ENCODE results near the gene OLFM1.

The OLFM1 gene

DNA sequence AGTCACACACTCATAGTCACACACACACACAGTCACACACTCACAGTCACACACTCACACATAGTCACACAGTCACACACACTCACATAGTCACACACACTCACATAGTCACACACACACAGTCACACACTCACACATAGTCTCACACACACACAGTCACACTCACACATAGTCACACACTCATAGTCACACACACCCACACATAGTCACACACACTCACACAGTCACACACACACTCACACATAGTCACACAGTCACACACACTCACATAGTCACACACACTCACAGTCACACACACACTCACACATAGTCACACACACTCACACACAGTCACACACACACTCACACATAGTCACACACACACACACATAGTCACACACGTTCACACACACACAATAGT is 4.1 kb downstream of the OLFM1 start:
- DNase-seq, result no peak

DNA sequence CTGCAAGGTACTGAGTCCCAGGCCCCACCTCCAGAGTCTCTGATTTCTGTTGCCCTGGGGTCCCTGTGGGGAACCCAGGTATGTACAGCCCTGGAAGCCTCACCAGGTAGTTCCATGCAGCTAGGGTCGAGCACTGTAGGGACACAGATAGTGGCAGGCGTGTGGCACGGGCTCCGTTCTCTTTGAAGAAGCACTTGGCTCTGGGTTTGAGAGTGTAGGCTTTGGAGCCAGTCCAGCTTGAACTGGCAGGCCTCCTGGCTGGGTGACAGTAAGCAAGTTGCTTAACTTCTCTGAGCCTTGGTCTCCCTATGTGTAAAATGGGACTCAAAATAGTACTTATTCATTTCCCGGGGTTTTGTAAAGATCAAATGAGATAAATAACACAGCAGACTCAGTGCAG is 5.6 kb downstream of the OLFM1 start:
- no peak for DNase-seq

- DNase-seq, result no peak
These were observed 6.6 kb downstream of the OLFM1 start for GRCh38 chr9:135093911-135094584.

DNA sequence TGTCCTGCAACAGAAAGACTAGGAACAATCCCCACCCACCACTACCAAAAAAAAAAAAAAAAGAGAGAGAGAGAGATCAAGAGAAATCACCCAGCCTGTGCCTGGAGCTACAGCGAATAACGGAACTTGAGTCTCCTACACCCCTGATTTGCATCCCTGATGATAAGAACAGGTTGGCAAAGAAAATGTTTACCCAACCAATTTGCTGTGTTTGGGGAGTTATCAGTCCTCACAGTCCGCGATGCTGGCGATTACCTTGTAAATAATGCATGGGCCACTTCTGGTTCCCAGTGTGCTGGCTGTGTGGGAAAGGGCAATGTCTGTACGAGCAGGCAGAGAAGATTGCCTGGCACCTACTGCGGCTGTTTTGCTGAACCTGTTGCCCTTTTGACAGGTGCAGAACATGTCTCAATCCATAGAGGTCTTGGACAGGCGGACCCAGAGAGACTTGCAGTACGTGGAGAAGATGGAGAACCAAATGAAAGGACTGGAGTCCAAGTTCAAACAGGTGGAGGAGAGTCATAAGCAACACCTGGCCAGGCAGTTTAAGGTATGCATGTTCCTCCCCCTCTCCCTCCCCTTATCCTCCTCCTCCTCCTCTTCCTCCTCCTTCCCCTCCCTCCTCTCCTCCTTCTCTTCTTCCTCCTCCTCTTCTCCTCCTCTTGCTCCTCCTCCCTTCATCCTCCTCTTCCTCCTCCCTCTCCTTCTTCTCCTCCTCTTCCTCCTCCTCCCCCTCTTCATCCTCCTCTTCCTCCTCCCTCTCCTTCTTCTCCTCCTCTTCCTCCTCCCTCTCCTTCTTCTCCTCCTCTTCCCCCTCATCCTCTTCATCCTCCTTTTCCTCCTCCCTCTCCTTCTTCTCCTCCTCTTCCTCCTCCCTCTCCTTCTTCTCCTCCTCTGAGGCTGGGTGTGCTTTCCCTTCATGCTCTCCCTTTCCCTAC is 8.3 kb downstream of the OLFM1 start:
- DNase-seq, result no peak

DNA sequence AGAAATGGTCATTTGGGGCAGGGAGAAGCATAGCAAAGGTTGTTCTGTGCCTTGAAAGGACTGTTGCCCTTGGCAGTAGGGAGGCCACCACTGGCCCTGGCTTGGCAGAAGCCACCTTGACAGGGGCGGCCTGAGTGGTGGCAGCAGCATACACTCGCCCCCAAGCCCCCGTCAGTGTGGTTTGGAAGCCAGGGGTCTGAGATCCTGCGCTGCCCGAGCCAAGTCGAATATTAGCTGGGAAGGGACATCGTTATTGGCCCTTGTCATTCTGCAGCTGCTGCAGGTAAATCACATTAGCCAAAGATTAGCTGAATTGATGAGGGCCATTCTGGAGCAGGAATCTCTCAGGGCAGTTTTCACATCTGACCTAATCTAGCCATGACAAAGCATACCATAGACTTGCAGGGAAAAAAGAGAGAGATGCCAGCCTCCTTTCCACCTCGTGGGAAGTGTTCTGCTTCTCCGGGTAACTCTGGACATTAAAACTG is 9.0 kb downstream of the OLFM1 start:
- no peak for DNase-seq

GRCh38 chr9:135098400-135099105 is 11.1 kb downstream of the OLFM1 start:
- peak in 1 of 2 experiments; percentile 19 for DNase-seq

- no peak for DNase-seq
These were observed 12.1 kb downstream of the OLFM1 start for GRCh38 chr9:135099574-135099973.

GRCh38 chr9:135100241-135100681 is 12.8 kb downstream of the OLFM1 start:
- DNase-seq, result no peak

DNA sequence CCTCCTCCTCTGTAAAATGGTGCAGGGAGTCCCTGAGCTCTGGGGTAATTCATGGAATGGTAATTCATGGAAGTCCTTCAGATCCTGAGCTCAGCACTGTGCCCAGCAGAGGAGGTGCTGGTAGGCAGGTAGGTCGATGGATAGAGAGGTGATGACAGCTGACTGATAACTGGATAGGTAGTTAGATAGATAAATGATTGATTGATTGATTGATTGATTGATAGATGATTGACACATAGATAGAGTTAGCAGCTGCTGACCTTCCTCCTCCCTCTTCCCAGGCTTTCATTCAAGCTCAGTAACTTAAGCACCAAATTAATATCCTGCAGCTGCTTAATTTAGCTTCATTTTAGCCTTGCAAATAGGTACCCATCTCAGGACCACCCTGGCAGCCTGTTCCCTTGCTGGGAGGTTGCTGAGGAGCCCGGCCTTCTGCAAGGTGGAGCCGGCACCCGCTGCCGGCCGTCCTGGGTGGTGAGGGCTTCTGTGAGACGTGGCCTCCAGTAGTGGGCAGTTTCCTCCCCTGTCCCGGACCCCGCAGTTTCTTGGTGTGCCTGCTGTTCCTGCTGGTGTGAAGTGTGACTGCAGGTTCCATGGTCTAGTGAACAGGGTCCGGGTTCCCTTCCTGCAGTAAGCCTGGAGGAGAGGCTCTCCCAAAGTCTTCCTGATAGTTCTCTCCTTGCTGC is 13.4 kb downstream of the OLFM1 start:
- DNase-seq, result no peak

DNA sequence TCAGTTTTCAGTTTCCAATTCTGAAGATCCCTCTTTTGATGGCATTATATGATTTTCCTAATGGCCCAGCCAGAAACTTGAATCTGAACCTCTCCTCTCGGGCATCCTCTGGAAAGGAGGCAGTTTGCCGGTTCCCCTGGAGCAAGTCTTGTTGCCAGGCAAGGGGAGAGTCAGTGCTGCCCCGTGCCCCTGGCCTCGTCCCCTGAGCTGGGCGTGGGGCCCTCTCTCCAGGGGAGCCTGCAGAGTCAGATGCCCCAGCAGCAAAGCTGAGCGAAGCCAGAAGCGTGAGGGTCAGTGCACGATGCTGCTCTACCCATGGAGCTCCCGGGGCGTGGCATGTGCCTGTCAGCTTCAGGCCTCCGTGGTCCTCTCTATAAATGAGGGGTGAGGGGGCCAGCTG is 14.0 kb downstream of the OLFM1 start:
- no peak for DNase-seq

DNA sequence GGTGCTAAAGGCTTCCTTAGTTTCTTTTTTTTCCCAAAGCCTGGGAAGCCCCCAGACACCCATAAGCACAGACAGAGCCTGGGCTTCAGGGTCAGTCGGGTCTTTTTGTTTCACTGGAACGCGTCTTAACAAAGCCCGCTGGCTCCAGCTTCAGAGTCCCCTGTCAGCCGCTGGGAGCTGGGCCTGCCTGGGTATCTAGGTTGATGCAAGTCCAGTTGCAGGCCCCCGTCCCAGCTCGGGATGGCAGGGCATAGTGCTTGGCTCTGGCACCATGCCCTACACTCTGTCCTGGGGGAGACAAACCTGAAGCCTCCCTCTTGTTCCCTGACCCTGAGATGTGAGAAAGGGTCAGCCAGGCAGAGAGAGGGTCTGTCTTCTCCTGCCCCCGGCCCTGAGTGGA is 14.5 kb downstream of the OLFM1 start:
- DNase-seq, result no peak

GRCh38 chr9:135102331-135102730 is 14.9 kb downstream of the OLFM1 start:
- DNase-seq, result no peak

GRCh38 chr9:135103001-135103446 is 15.6 kb downstream of the OLFM1 start:
- DNase-seq, result no peak

- DNase-seq, result no peak
These were observed 16.6 kb downstream of the OLFM1 start for GRCh38 chr9:135103931-135104639.

GRCh38 chr9:135104761-135105160 is 17.3 kb downstream of the OLFM1 start:
- DNase-seq, result no peak

- no peak for DNase-seq
These were observed 17.8 kb downstream of the OLFM1 start for GRCh38 chr9:135105211-135105745.

DNA sequence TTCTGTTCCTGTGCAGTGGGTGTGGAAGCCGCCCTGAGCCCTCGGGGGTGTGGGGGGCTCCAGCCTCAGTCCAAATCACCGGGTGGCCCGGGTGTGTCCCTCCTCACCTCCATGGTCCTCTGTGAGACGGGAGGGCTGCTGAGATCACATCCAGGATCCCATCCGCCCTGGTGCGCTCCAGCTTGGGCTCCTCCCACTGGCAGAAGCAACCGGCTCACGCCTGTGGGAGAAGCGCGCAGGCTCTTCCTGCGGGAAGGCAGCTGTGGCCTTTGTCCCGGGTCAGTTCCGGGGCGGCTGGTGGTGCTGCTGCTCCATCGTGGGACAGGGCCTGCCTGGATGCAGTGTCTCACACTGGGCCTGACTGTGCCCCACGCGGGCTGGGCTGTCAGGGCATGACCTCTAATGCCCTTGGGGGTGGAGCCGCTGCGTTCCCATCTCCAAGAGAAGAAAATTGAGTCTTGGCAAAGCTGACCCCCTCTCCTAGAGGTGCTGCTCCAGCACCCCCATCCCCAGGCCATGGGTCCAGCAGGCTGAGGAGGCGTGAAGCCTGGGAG is 18.5 kb downstream of the OLFM1 start:
- DNase-seq, result no peak

- DNase-seq, result no peak
These were observed 19.2 kb downstream of the OLFM1 start for GRCh38 chr9:135106551-135107270.

GRCh38 chr9:135107581-135108235 is 20.2 kb downstream of the OLFM1 start:
- no peak for DNase-seq
